ENCODE results near the gene GATAD2A.

Gene GATAD2A, protein sequence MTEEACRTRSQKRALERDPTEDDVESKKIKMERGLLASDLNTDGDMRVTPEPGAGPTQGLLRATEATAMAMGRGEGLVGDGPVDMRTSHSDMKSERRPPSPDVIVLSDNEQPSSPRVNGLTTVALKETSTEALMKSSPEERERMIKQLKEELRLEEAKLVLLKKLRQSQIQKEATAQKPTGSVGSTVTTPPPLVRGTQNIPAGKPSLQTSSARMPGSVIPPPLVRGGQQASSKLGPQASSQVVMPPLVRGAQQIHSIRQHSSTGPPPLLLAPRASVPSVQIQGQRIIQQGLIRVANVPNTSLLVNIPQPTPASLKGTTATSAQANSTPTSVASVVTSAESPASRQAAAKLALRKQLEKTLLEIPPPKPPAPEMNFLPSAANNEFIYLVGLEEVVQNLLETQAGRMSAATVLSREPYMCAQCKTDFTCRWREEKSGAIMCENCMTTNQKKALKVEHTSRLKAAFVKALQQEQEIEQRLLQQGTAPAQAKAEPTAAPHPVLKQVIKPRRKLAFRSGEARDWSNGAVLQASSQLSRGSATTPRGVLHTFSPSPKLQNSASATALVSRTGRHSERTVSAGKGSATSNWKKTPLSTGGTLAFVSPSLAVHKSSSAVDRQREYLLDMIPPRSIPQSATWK

GRCh38 chr19:19404879-19405860, at the start of gene GATAD2A:
Gene GATAD2A, plus strand, starts transcription at chr19:19405675. Its CDS starts 59,671 bp downstream, at chr19:19465346.
- TF ChIP-seq, protein P1, sequence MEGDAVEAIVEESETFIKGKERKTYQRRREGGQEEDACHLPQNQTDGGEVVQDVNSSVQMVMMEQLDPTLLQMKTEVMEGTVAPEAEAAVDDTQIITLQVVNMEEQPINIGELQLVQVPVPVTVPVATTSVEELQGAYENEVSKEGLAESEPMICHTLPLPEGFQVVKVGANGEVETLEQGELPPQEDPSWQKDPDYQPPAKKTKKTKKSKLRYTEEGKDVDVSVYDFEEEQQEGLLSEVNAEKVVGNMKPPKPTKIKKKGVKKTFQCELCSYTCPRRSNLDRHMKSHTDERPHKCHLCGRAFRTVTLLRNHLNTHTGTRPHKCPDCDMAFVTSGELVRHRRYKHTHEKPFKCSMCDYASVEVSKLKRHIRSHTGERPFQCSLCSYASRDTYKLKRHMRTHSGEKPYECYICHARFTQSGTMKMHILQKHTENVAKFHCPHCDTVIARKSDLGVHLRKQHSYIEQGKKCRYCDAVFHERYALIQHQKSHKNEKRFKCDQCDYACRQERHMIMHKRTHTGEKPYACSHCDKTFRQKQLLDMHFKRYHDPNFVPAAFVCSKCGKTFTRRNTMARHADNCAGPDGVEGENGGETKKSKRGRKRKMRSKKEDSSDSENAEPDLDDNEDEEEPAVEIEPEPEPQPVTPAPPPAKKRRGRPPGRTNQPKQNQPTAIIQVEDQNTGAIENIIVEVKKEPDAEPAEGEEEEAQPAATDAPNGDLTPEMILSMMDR (IDR thresholded peaks at IDR 0.05; ENCODE audit: low read depth, low read length), result no peak
- H3K4me3 ChIP-seq (ENCODE audit: low read depth, low read length), result peak within 1 kb of the TSS; percentile 77

DNA sequence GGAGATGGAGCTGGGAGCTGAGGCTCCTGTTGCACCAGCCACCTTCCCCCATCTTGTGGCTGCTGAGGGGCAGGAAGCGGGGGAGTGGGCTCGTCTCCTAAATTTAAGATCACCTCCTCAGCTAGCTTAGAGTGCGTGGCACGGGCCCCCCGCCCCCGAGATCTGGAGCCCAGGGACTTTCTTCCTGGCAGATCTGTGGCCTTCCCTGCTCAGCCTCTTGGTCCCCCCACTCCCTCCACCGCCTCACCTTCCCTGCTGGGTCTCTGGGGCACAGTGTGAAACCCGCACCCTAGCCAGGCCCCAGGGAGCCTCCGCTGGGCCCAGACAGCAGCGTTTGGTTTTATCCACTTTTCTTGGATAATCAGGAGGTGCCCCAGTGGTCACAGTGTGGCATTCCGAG, 49.0 kb upstream of the GATAD2A start:
- TF ChIP-seq, protein P1 (IDR thresholded peaks at IDR 0.05; ENCODE audit: low read depth, low read length), result no peak

DNA sequence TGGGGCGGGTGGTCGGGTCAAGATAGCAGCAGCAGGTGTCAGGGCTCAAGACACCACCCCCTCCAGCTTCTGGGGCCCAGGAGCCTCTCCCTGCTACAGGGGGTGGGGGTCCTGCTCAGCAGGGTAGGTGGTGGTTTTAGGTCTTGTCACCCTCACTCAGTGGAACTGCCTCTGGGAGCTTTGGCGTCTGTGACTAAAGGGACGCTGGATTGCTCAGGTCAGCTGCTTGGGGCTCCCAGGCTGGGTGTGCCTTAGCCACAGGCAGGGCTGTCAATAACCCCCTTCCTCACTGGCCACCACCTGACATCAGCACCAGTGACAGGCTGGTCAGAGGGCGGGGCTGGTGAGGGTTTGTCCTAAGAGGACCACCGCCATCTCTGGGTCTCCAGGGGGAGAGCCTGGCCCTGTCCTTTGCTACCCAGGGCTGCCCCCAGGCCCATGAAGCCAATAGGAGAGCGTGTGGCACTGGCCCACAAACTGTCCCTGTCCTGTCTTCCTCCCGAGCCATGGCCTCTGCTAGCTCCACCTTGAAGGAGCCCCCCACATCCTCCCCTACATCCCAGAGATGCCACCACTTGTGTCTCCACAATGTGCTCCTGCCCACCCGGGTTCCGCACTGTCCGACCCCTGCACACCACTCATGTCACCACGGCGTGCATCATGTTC, 48.4 kb upstream of the GATAD2A start:
- TF ChIP-seq, protein P1 (IDR thresholded peaks at IDR 0.05; ENCODE audit: low read depth, low read length), result no peak
- H3K4me3 ChIP-seq (ENCODE audit: low read depth, low read length), result no peak overlapping the region

More for the DNA sequence above, 49.0 kb upstream of the GATAD2A start:
- no peak overlapping the region for H3K4me3 ChIP-seq (ENCODE audit: low read depth, low read length)

- no peak overlapping the region for H3K4me3 ChIP-seq (ENCODE audit: low read depth, low read length)
- TF ChIP-seq, protein P1 (IDR thresholded peaks at IDR 0.05; ENCODE audit: low read depth, low read length), result peak; percentile 68
Observed at GRCh38 chr19:19361075-19361594, 44.3 kb upstream of the GATAD2A start.

GRCh38 chr19:19362075-19362474, 43.4 kb upstream of the GATAD2A start:
- no peak overlapping the region for H3K4me3 ChIP-seq (ENCODE audit: low read depth, low read length)
- TF ChIP-seq, protein P1 (IDR thresholded peaks at IDR 0.05; ENCODE audit: low read depth, low read length), result no peak
